Liver (tissue), 9 donors: ENCODE measurements around the gene HPCAL1. TPM values are rescaled to one million over a fixed set of nuclear protein-coding genes. Genes with fewer than 3 reads are reported as not detected.

Experiments used
- DNase-seq: peaks from one replicate; pipeline ENCODE4 v3.0.0-alpha.2; 2017; ENCODE audit warnings: low spot score
- H3K27ac ChIP-seq, 2 donors: one replicate each; pipeline ENCODE4 v1.7.0; 2013; ENCODE audit warnings: inconsistent platforms in 2 of 2, low read length in 2 of 2, control low read depth in 1 of 2, low read depth in 1 of 2, mild to moderate bottlenecking in 1 of 2
- H3K27me3 ChIP-seq, 4 donors: one replicate each; pipeline versions ENCODE4 v1.6.1 to v1.7.0; 2013; ENCODE audit warnings: low read length in 3 of 4, inconsistent platforms in 1 of 4, mild to moderate bottlenecking in 1 of 4, moderate library complexity in 1 of 4; ENCODE audit not compliant: control insufficient read depth in 4 of 4, insufficient read depth in 4 of 4
- H3K36me3 ChIP-seq, 4 donors: one replicate each; pipeline versions ENCODE4 v1.6.1 to v1.7.0; 2013; ENCODE audit warnings: low read length in 3 of 4, mild to moderate bottlenecking in 3 of 4, low read depth in 1 of 4, moderate library complexity in 1 of 4; ENCODE audit not compliant: control insufficient read depth in 4 of 4, insufficient read depth in 3 of 4
- H3K4me1 ChIP-seq, 4 donors: one replicate each; pipeline versions ENCODE4 v1.6.1 to v1.7.0; 2013; ENCODE audit warnings: low read length in 3 of 4, mild to moderate bottlenecking in 3 of 4, moderate library complexity in 1 of 4; ENCODE audit not compliant: control insufficient read depth in 4 of 4, insufficient read depth in 4 of 4
- H3K4me3 ChIP-seq, 3 donors: one replicate each; pipeline versions ENCODE4 v1.6.1 to v1.7.0; 2013; ENCODE audit warnings: low read length in 3 of 3, control low read depth in 1 of 3, low read depth in 1 of 3, mild to moderate bottlenecking in 1 of 3
- H3K9ac ChIP-seq, 2 donors: one replicate each; pipeline ENCODE4 v1.7.0; 2013; ENCODE audit warnings: low read length in 2 of 2, mild to moderate bottlenecking in 2 of 2, moderate library complexity in 2 of 2, control low read depth in 1 of 2, low read depth in 1 of 2
- H3K9me3 ChIP-seq, 4 donors: one replicate each; pipeline versions ENCODE4 v1.6.1 to v1.7.0; 2013; ENCODE audit warnings: low read length in 3 of 4; ENCODE audit not compliant: control insufficient read depth in 4 of 4
- GABPA ChIP-seq, 2 donors: IDR thresholded peaks in 1 of 2; conservative IDR thresholded peaks in 1 of 2; 2 replicates each; pipeline ENCODE4 v1.6.1; 2016; ENCODE audit warnings: antibody characterized with exemption in 2 of 2, mild to moderate bottlenecking in 1 of 2, moderate library complexity in 1 of 2
- HNF4A ChIP-seq, 2 donors: conservative IDR thresholded peaks; 2 replicates each; pipeline ENCODE4 v1.6.1; 2016; ENCODE audit warnings: antibody characterized with exemption in 2 of 2, mild to moderate bottlenecking in 2 of 2
- HNF4G ChIP-seq: IDR thresholded peaks from 2 replicates; pipeline ENCODE4 v1.6.1; 2016; ENCODE audit warnings: antibody characterized with exemption
- NR2F2 ChIP-seq: IDR thresholded peaks from 2 replicates; pipeline ENCODE4 v1.6.1; 2016; ENCODE audit warnings: antibody characterized with exemption
- RXRA ChIP-seq, 2 donors: IDR thresholded peaks; 2 replicates each; pipeline ENCODE4 v1.6.1; 2017 to 2018; ENCODE audit warnings: antibody characterized with exemption in 2 of 2, mild to moderate bottlenecking in 1 of 2
- SP1 ChIP-seq: IDR thresholded peaks from 2 replicates; pipeline ENCODE4 v1.6.1; 2018; ENCODE audit warnings: antibody characterized with exemption, mild to moderate bottlenecking
- TAF1 ChIP-seq: conservative IDR thresholded peaks from 2 replicates; pipeline ENCODE4 v1.6.1; 2016; ENCODE audit warnings: antibody characterized with exemption, mild to moderate bottlenecking
- YY1 ChIP-seq: IDR thresholded peaks from 2 replicates; pipeline ENCODE4 v1.6.1; 2016; ENCODE audit warnings: antibody characterized with exemption, mild to moderate bottlenecking
- WGBS: extraction: QIAGEN DNeasy Blood & Tissue Kit; methylation state at CpG from one replicate; pipeline ENCODE4 v1.1.7; 2013; 5-methylcytosine and 5-hydroxymethylcytosine counted together
- polyA plus RNA-seq, 2 donors: library from polyadenylated mRNA; stranded (reverse) in 1 of 2; unstranded in 1 of 2; fragments of 200-250 nt in 1 of 2; fragments of >200 nt in 1 of 2; fragmentation: Nextera tagmentation in 1 of 2; extraction: Ambion mirVana in 1 of 2; gene quantifications; one replicate each; pipeline versions ENCODE4 v1.2.1 to v1.2.3, GENCODE V29; 2013 to 2015
- total RNA-seq, 2 donors: library from RNA; depleted of rRNA; stranded (reverse); fragments of >200 nt; gene quantifications; one replicate each; pipeline ENCODE4 v1.2.3, GENCODE V29; 2014
- TF ChIP-seq, protein P1 (sequence below): IDR thresholded peaks from 2 replicates; pipeline ENCODE4 v1.6.1; 2016; ENCODE audit warnings: antibody characterized with exemption
- TF ChIP-seq, protein P2 (sequence below): IDR thresholded peaks from 2 replicates; pipeline ENCODE4 v1.6.1; 2016; ENCODE audit warnings: antibody characterized with exemption
- TF ChIP-seq, protein P3 (sequence below): fragments of 150-350 bp; IDR thresholded peaks from 2 replicates; pipeline ENCODE4 v1.5.1; 2017; ENCODE audit warnings: improper control_type of control experiment, low read depth, low read length; ENCODE audit not compliant: missing input control
- donor health status: healthy.
- donor health status: healthy.
- donor health status: healthy.
- donor health status: healthy.
- donor health status: healthy.

The HPCAL1 gene
- total and polyA plus RNA-seq, 4 donors, result 17.3 to 27.9 (median 22.9) TPM

DNA sequence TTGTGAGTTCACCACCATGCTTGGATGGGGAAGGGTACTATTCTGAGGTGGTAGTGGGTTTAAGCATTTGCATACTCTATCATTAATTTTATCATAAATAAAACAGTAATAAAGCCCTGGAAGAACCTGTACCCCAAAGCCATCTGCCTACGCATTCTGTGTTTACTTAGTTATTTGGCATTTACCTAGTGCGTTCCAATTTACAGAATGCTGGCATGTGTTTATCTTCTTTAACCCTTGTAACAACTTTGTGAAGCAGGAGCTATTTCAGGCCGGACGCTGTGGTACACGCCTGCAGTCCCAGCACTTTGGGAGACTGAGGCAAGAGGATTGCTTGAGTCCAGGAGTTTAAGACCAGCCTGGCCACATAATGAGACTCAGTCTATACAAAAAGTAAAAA is 163.2 kb downstream of the HPCAL1 start:
- WGBS, result 86% methylated on average over 5 of the region's 5 CpGs
- Histone ChIP-seq H3K27ac (no peak overlapping the region), H3K36me3 (no peaks in the 10 kb centered on the region), H3K4me1 (no peaks in the 10 kb centered on the region), H3K27me3 (no peaks in the 10 kb centered on the region), H3K4me3 (no peak overlapping the region), H3K9me3 (no peaks in the 10 kb centered on the region), H3K9ac (no peak overlapping the region)
- no peak for TF ChIP-seq HNF4A (conservative IDR thresholded peaks at IDR 0.05)
- TF ChIP-seq YY1, result no peak
- DNase-seq, result no peak

DNA sequence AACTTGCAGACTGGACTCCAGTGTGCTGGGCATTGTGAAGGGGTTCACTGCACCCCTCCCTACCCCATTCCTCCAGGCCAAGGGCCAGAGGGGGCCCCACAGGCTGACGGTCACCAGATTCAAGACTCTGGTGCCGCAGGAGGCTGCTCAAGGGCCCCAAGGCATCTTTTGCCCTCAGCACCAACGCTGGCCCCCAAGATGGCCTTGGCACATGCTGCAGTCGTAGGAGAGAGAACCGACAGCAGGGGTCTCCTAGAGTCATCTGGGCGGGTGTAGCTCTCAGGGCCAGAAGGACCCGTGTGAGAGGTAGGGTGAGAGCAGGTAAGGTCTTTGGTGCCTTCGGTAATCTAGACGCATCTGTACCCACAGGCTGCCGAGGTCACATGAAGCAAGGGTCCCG is 164.1 kb downstream of the HPCAL1 start:
- H3K36me3 ChIP-seq, result no peaks in the 10 kb centered on the region
- TF ChIP-seq NR2F2 (no peak), HNF4G (no peak), TAF1 (no peak), RXRA (IDR thresholded peaks at IDR 0.05) (no peak)
- no peaks in the 10 kb centered on the region for H3K4me1 ChIP-seq
- H3K27me3 ChIP-seq, result no peaks in the 10 kb centered on the region
- 85% methylated on average over 11 of the region's 11 CpGs for WGBS
- no peak for DNase-seq
- H3K4me3 ChIP-seq, result no peak overlapping the region
- no peak overlapping the region for H3K9ac ChIP-seq
- no peaks in the 10 kb centered on the region for H3K9me3 ChIP-seq
- no peak overlapping the region for H3K27ac ChIP-seq

DNA sequence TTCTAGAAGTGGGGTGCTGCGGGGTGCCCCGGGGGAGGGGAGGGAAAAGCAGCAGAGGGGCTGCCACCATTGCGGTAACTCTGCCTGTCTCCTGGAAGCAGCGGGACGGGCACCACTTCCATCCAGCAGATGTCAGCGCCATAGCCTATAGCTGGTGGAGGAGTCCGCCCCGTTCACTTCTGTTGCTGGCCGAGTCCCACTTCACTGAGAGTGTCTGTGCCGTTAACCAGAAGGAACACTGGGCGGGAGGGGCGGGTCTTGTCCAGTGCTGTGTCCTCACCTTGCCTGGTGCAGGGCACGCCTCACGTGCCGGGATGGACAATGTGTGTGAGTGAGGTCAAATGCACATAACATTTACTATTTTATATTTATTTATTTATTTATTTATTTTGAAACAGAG is 164.7 kb downstream of the HPCAL1 start:
- Histone ChIP-seq H3K9me3 (no peaks in the 10 kb centered on the region), H3K9ac (no peak overlapping the region), H3K4me3 (no peak overlapping the region), H3K4me1 (no peaks in the 10 kb centered on the region), H3K27me3 (no peaks in the 10 kb centered on the region), H3K36me3 (no peaks in the 10 kb centered on the region), H3K27ac (no peak overlapping the region)
- DNase-seq, result no peak
- 86% methylated on average over 15 of the region's 15 CpGs for WGBS
- TF ChIP-seq HNF4G (no peak), SP1 (no peak), TAF1 (no peak), GABPA (IDR thresholded peaks at IDR 0.05 in 1 of 2, conservative IDR thresholded peaks at IDR 0.05 in 1 of 2) (no peak)
- TF ChIP-seq, protein P1, sequence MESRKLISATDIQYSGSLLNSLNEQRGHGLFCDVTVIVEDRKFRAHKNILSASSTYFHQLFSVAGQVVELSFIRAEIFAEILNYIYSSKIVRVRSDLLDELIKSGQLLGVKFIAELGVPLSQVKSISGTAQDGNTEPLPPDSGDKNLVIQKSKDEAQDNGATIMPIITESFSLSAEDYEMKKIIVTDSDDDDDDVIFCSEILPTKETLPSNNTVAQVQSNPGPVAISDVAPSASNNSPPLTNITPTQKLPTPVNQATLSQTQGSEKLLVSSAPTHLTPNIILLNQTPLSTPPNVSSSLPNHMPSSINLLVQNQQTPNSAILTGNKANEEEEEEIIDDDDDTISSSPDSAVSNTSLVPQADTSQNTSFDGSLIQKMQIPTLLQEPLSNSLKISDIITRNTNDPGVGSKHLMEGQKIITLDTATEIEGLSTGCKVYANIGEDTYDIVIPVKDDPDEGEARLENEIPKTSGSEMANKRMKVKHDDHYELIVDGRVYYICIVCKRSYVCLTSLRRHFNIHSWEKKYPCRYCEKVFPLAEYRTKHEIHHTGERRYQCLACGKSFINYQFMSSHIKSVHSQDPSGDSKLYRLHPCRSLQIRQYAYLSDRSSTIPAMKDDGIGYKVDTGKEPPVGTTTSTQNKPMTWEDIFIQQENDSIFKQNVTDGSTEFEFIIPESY, result no peak
- TF ChIP-seq, protein P2, sequence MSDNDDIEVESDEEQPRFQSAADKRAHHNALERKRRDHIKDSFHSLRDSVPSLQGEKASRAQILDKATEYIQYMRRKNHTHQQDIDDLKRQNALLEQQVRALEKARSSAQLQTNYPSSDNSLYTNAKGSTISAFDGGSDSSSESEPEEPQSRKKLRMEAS, result no peak
- TF ChIP-seq, protein P3, sequence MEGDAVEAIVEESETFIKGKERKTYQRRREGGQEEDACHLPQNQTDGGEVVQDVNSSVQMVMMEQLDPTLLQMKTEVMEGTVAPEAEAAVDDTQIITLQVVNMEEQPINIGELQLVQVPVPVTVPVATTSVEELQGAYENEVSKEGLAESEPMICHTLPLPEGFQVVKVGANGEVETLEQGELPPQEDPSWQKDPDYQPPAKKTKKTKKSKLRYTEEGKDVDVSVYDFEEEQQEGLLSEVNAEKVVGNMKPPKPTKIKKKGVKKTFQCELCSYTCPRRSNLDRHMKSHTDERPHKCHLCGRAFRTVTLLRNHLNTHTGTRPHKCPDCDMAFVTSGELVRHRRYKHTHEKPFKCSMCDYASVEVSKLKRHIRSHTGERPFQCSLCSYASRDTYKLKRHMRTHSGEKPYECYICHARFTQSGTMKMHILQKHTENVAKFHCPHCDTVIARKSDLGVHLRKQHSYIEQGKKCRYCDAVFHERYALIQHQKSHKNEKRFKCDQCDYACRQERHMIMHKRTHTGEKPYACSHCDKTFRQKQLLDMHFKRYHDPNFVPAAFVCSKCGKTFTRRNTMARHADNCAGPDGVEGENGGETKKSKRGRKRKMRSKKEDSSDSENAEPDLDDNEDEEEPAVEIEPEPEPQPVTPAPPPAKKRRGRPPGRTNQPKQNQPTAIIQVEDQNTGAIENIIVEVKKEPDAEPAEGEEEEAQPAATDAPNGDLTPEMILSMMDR, result no peak
